Uterus (tissue), 2 donors: ENCODE measurements around the gene SLC25A34.

Experiments used
- POLR2A ChIP-seq, 2 donors: fragments of 450-650 bp; IDR thresholded peaks; one replicate each; pipeline ENCODE4 v1.6.1; 2016; ENCODE audit warnings: antibody characterized with exemption in 2 of 2, mild to moderate bottlenecking in 1 of 2, moderate library complexity in 1 of 2
- TF ChIP-seq, protein P1 (sequence below), 4 experiments: fragments of 200-600 bp in 2 of 4; fragments of 450-650 bp in 2 of 4; sonication (generic) in 2 of 4; IDR thresholded peaks; one replicate each; pipeline ENCODE4 v1.5.1; 2016 to 2019; ENCODE audit warnings: antibody characterized with exemption in 4 of 4, mild to moderate bottlenecking in 2 of 4, moderate library complexity in 1 of 4

DNA sequence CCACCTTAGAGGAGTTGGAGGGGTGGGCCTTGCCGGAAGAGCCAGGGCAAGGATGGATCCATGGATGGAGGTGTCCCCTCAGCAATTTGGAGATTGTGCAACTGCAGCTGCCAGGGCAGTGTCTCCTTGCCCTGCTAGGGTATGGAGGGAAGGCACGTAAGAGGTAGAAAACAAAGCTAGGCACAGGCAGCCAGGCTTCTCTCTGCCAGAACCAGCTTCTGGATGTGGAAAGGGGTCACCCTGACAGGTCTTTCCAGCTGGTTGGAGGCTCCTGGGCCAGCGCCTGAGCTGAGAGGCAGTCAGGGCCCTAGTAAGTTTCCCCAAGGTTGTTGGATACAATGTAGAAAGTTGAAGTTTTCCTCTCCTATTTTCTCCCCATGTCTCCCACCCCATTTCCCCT is 15.2 kb upstream of the SLC25A34 start:
- TF ChIP-seq, protein P1, sequence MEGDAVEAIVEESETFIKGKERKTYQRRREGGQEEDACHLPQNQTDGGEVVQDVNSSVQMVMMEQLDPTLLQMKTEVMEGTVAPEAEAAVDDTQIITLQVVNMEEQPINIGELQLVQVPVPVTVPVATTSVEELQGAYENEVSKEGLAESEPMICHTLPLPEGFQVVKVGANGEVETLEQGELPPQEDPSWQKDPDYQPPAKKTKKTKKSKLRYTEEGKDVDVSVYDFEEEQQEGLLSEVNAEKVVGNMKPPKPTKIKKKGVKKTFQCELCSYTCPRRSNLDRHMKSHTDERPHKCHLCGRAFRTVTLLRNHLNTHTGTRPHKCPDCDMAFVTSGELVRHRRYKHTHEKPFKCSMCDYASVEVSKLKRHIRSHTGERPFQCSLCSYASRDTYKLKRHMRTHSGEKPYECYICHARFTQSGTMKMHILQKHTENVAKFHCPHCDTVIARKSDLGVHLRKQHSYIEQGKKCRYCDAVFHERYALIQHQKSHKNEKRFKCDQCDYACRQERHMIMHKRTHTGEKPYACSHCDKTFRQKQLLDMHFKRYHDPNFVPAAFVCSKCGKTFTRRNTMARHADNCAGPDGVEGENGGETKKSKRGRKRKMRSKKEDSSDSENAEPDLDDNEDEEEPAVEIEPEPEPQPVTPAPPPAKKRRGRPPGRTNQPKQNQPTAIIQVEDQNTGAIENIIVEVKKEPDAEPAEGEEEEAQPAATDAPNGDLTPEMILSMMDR (IDR thresholded peaks at IDR 0.05) = no peak
- no peak for TF ChIP-seq POLR2A (IDR thresholded peaks at IDR 0.05)
